GM21576 (cell line): ENCODE results near the gene PITPNB.

Experiments used
- ATAC-seq: cut with Tn5 transposase; IDR thresholded peaks from one replicate; pipeline ENCODE4 v1.9.1; 2021; ENCODE audit warnings: mild to moderate bottlenecking, moderate library complexity; ENCODE audit not compliant: unreplicated experiment

Gene PITPNB

DNA sequence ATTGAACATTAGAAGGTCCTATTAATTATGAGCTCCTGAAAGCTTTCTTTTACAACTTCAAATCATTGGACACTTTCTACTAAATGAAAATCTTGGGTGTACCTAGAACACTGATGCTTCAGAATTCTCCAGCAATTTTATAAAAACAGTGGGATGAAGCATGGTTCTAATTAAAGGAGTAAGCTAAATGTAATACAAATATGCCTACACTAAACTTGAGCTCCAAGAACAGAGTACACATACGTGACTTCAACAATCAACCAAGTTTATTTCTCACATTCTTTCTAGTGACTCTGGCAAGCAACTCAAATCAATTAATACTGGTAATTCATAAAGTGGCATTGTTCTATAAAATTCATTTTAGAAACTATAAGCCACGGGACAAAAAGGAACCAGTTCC, 55.5 kb downstream of the PITPNB start:
- no peak for ATAC-seq

DNA sequence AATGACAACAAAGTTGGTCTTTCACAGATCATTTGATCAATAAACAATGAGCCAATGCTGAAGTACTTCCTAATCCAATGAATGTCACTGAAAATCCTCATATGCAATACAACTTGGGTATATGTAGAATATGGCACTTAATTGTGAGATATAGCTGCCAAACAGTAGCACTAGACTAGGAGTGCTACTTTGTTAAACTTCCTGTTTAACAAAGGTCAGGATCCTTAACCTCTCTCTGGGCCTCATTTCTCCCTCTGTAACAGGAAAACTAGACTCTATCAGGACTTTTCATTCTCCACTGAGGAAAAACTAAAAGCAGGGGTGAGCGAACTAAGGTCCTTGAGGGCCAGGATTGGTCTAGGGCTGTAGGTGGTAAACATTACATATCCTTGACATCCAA, 56.1 kb downstream of the PITPNB start:
- ATAC-seq = no peak

- ATAC-seq = no peak
Measured at GRCh38 chr22:27859336-27859735, 59.7 kb downstream of the PITPNB start.

GRCh38 chr22:27858626-27859025, 60.4 kb downstream of the PITPNB start:
- no peak for ATAC-seq

DNA sequence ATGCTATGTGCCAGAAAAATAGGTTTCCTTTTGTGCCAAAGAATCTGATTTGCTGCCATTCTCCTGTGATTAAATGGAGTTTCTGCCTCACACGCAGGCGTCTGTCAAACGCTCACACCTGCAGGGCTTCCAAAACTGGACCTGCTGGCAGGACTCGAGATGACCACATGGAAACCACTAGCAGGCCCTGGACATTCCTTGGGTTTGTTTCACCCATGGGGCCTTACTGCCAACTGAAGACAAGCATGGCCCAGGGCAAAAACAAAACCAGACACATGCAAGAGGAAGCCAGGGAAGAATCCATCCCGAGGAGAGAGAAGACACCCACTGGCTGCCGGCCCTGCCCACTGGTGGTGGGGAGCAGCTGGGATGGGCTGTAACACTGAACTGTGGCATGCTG, 61.6 kb downstream of the PITPNB start:
- no peak for ATAC-seq

DNA sequence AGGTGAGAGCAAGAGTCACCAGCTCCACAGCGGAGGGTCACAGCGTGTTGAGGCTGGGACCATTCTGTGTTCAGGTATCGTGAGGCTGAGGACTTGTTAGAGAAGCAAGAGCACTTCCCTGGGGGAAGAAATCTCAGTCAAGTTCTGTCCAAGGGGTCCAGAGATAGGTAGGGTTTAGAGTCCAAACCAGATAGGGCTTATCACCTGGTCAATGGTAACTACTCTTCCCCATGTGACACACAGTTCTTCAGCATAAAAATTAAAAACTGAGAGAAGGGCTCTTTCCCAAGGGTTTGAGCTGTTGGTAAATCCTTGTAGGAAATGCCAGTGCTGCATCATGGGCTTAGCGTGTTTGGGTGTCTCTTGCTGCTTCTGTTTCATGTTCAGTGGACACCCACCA, 62.7 kb downstream of the PITPNB start:
- no peak for ATAC-seq

DNA sequence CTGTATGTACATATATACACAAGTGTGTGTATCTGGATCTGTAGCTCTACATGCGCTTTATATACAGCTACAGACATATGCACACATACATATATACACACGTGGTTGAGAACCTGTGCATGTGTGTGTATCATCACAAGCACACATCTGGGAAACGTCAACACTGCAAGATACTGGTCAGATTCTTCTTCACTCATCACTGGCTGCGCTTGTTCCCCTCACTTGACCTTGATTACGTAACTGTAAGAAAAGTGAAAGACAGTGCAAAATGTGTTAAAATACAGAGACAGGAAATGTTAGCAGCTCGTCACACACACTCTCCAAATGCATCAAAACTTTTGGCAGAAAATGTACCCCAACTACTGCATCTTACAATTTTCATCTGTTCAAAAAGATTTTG, 65.6 kb downstream of the PITPNB start:
- ATAC-seq = no peak

GRCh38 chr22:27851974-27852746, 66.9 kb downstream of the PITPNB start:
- no peak for ATAC-seq

GRCh38 chr22:27850000-27850521, 69.0 kb downstream of the PITPNB start:
- no peak for ATAC-seq

GRCh38 chr22:27848005-27848404, 71.1 kb downstream of the PITPNB start:
- no peak for ATAC-seq

GRCh38 chr22:27846910-27847309, 72.1 kb downstream of the PITPNB start:
- no peak for ATAC-seq

GRCh38 chr22:27846248-27846757, 72.8 kb downstream of the PITPNB start:
- no peak for ATAC-seq

DNA sequence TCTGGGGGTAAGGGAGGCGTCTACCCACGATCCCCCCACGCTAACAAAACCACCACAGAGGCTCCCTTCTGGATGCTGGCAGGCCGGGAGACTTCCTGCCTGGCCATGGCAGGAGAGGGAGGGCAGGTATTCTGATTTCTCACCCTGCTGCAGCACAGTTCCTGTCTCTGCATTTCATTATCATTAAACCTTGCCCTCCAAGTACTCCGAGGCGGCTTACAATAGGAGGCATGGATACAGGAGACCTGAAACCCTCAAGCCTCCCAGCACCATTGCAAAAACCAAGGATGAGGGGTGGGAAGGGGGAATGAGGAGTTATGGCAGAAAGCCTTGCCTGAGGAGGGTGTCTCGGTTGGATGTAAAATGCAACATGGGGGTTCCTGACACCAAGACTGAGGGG, 73.4 kb downstream of the PITPNB start:
- ATAC-seq = no peak

DNA sequence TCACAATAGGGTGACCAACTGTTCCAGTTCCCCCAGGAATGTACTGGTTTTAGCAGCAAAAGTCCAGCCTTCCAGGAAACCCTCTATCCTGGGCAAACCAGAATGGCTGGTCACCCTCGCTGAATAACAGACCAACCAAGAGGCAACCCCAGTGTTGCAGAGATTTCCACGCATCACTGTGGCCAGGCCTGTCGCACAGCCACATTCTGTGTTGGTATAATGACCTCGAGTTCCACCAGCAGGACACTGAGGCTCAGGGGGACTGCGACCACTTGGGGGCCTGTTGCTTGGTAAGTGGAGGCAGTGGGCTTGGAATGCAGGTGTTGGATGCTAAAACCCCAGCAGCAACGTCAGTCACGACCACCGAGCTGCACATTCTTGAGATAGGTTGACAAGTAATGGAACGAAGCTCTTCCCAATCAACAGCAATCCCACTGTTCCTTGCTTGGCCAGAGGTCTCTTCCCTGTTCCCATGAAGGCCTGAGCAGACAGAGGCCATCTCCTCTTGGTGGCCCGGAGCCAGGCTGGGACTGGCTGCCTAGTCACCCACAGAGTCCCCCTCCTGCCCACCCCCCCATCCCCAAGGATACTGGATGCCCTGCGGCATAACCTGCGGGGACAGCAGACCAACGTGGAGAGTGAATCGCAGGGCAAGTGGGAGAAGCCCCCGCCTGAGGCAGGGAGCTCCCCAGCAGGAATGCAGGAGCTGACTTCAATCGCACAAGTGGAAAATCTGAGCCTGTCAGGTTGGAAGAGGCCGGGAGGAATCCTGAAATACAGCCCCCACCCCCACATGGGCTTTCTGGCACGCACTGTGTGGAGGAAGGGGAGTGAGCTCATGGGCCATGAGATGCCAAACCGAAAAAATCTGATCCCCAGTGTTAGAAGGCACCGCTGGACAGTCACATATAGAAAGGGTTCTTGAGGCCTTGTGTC, 74.1 kb downstream of the PITPNB start:
- ATAC-seq = no peak

GRCh38 chr22:27844256-27844655, 74.8 kb downstream of the PITPNB start:
- no peak for ATAC-seq

- ATAC-seq = no peak
Measured at GRCh38 chr22:27843441-27843840, 75.6 kb downstream of the PITPNB start.

- ATAC-seq = no peak
Measured at GRCh38 chr22:27842669-27843431, 76.2 kb downstream of the PITPNB start.

- ATAC-seq = no peak
Measured at GRCh38 chr22:27842201-27842600, 76.9 kb downstream of the PITPNB start.

GRCh38 chr22:27840436-27840835, 78.6 kb downstream of the PITPNB start:
- no peak for ATAC-seq

- no peak for ATAC-seq
Measured at GRCh38 chr22:27839057-27839660, 79.9 kb downstream of the PITPNB start.
